NT2/D1 (cell line): Measurements from ENCODE around the gene PLEK2.
"Not testable (repeated sequence)": the region's sequence is repeated elsewhere in the genome, so short reads cannot be mapped to it uniquely, and the experiment has no call there.

Experiments used
- SUZ12 ChIP-seq: IDR thresholded peaks from 2 replicates; pipeline ENCODE4 v1.6.1; 2011; ENCODE audit not compliant: insufficient read length, insufficient read depth; ENCODE audit errors: extremely low read depth
- YY1 ChIP-seq: IDR thresholded peaks from 2 replicates; pipeline ENCODE4 v1.6.1; 2011; ENCODE audit not compliant: insufficient read length, insufficient read depth

DNA sequence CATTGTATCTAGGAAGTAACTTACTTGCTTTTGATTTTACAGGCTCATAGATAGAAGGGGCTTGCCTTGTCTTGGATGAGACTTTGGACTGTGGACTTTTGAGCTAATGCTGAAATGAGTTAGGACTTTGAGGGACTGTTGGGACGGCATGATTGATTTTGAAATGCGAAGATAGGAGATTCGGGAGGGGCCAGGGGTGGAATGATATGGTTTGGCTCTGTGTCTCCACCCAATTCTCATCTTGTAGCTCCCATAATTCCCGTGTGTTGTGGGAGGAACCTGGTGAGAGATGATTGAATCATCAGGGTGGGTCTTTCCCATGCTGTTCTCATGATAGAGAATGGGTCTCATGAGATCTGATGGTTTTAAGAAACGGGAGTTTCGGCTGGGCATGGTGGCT is 39.7 kb upstream of the PLEK2 start:
- TF ChIP-seq SUZ12, YY1: not testable (repeated sequence)
